K562 (cell line): Measurements from ENCODE around the gene SPPL2C.

Source experiments
- GABPB2 ChIP-seq: fragments of 250-450 bp; sonication (Bioruptor Pico); conservative IDR thresholded peaks from 2 replicates; pipeline ENCODE4 v1.5.1; 2021; ENCODE audit warnings: mild to moderate bottlenecking
- NFE2 ChIP-seq: IDR thresholded peaks from 2 replicates; pipeline ENCODE4 v1.6.1; 2014; ENCODE audit warnings: antibody characterized with exemption, low read depth
- POLR2AphosphoS5 ChIP-seq: IDR thresholded peaks from 2 replicates; pipeline ENCODE4 v1.6.1; 2011; ENCODE audit warnings: mild to moderate bottlenecking, low read depth, low read length, moderate library complexity; ENCODE audit not compliant: control insufficient read depth, insufficient read depth
- RBFOX2 ChIP-seq: fragments of 200-400 bp; formaldehyde crosslinking; IDR thresholded peaks from 2 replicates; pipeline ENCODE4 v1.6.1; 2017; ENCODE audit warnings: low read depth, mild to moderate bottlenecking, low read length, moderate library complexity
- RNF2 ChIP-seq: sonication (generic); IDR thresholded peaks from 2 replicates; pipeline ENCODE4 v1.6.1; 2016
- SMARCE1 ChIP-seq: fragments of 450-650 bp; IDR thresholded peaks from 2 replicates; pipeline ENCODE4 v1.7.1; 2016; ENCODE audit warnings: mild to moderate bottlenecking
- ZFP36 ChIP-seq: fragments of 150-350 bp; IDR thresholded peaks from 2 replicates; pipeline ENCODE4 v1.6.1; 2018; ENCODE audit warnings: low read length, low read depth; ENCODE audit not compliant: partially characterized antibody
- ZNF431 ChIP-seq: sonication (generic); formaldehyde crosslinking; IDR thresholded peaks from 2 replicates; pipeline ENCODE4 v1.8.0; 2022; ENCODE audit warnings: mild to moderate bottlenecking, missing genetic modification reagents
- TF ChIP-seq, protein P1 (sequence below), 2 experiments: fragments of 450-650 bp; formaldehyde crosslinking in 1 of 2; IDR thresholded peaks; 2 replicates each; pipeline versions ENCODE4 v1.4.0 to v1.6.1; 2014 to 2020; ENCODE audit warnings: mild to moderate bottlenecking in 2 of 2, borderline replicate concordance in 1 of 2, low read depth in 1 of 2
- TF ChIP-seq, protein P2 (sequence below): sonication (generic); formaldehyde crosslinking; IDR thresholded peaks from 2 replicates; pipeline ENCODE4 v1.8.1; 2023; ENCODE audit warnings: mild to moderate bottlenecking, missing genetic modification reagents
- TF ChIP-seq, protein P3 (sequence below): sonication (generic); formaldehyde crosslinking; IDR thresholded peaks from 2 replicates; pipeline ENCODE4 v1.5.0; 2020; ENCODE audit warnings: missing genetic modification reagents
- TF ChIP-seq, protein P4 (sequence below): sonication (generic); formaldehyde crosslinking; IDR thresholded peaks from 2 replicates; pipeline ENCODE4 v1.8.0; 2022; ENCODE audit warnings: mild to moderate bottlenecking, missing genetic modification reagents, borderline replicate concordance
- TF ChIP-seq, protein P5 (sequence below), 3 experiments: IDR thresholded peaks in 2 of 3; conservative IDR thresholded peaks in 1 of 3; 2 replicates each; pipeline ENCODE4 v1.5.1; 2011 to 2012; ENCODE audit warnings: low read length in 3 of 3, mild to moderate bottlenecking in 3 of 3, control low read depth in 2 of 3, improper control_type of control experiment in 1 of 3, inconsistent platforms in 1 of 3, low read depth in 1 of 3, mixed read lengths in 1 of 3, moderate library complexity in 1 of 3; ENCODE audit not compliant: insufficient read depth in 2 of 3

DNA sequence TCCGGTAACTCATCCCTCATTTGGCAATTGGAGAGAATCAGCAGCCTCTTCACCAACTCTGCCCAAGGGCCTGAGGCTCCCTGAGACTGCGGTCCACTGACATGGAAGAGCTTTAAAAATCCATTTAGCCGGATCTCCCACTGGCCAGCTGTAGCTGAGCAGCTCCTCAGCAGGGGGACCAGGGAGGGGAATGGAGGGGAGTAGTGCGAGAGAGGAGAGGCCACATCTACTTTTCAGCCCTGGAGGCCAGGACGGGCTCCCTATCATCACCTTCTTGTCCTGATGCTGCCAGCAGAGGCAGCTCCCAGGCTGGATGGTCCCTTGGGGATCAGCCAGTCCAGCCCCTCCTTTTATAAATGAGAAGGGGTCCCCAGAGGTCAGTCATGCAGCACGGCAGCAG, 25.0 kb upstream of the SPPL2C start:
- TF ChIP-seq ZNF431 (no peak), RBFOX2 (no peak), NFE2 (no peak), SMARCE1 (no peak), GABPB2 (no peak), ZFP36 (no peak), POLR2AphosphoS5 (no peak), RNF2 (no peak)
- TF ChIP-seq, protein P1, sequence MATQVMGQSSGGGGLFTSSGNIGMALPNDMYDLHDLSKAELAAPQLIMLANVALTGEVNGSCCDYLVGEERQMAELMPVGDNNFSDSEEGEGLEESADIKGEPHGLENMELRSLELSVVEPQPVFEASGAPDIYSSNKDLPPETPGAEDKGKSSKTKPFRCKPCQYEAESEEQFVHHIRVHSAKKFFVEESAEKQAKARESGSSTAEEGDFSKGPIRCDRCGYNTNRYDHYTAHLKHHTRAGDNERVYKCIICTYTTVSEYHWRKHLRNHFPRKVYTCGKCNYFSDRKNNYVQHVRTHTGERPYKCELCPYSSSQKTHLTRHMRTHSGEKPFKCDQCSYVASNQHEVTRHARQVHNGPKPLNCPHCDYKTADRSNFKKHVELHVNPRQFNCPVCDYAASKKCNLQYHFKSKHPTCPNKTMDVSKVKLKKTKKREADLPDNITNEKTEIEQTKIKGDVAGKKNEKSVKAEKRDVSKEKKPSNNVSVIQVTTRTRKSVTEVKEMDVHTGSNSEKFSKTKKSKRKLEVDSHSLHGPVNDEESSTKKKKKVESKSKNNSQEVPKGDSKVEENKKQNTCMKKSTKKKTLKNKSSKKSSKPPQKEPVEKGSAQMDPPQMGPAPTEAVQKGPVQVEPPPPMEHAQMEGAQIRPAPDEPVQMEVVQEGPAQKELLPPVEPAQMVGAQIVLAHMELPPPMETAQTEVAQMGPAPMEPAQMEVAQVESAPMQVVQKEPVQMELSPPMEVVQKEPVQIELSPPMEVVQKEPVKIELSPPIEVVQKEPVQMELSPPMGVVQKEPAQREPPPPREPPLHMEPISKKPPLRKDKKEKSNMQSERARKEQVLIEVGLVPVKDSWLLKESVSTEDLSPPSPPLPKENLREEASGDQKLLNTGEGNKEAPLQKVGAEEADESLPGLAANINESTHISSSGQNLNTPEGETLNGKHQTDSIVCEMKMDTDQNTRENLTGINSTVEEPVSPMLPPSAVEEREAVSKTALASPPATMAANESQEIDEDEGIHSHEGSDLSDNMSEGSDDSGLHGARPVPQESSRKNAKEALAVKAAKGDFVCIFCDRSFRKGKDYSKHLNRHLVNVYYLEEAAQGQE (IDR thresholded peaks at IDR 0.05; ENCODE audit: borderline replicate concordance) = no peak
- TF ChIP-seq, protein P1 (CRISPR knock-in tag; IDR thresholded peaks at IDR 0.05; ENCODE audit: low read depth) = no peak
- TF ChIP-seq, protein P2, sequence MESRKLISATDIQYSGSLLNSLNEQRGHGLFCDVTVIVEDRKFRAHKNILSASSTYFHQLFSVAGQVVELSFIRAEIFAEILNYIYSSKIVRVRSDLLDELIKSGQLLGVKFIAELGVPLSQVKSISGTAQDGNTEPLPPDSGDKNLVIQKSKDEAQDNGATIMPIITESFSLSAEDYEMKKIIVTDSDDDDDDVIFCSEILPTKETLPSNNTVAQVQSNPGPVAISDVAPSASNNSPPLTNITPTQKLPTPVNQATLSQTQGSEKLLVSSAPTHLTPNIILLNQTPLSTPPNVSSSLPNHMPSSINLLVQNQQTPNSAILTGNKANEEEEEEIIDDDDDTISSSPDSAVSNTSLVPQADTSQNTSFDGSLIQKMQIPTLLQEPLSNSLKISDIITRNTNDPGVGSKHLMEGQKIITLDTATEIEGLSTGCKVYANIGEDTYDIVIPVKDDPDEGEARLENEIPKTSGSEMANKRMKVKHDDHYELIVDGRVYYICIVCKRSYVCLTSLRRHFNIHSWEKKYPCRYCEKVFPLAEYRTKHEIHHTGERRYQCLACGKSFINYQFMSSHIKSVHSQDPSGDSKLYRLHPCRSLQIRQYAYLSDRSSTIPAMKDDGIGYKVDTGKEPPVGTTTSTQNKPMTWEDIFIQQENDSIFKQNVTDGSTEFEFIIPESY = no peak
- TF ChIP-seq, protein P3, sequence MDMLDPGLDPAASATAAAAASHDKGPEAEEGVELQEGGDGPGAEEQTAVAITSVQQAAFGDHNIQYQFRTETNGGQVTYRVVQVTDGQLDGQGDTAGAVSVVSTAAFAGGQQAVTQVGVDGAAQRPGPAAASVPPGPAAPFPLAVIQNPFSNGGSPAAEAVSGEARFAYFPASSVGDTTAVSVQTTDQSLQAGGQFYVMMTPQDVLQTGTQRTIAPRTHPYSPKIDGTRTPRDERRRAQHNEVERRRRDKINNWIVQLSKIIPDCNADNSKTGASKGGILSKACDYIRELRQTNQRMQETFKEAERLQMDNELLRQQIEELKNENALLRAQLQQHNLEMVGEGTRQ (CRISPR knock-in tag) = no peak
- TF ChIP-seq, protein P4, sequence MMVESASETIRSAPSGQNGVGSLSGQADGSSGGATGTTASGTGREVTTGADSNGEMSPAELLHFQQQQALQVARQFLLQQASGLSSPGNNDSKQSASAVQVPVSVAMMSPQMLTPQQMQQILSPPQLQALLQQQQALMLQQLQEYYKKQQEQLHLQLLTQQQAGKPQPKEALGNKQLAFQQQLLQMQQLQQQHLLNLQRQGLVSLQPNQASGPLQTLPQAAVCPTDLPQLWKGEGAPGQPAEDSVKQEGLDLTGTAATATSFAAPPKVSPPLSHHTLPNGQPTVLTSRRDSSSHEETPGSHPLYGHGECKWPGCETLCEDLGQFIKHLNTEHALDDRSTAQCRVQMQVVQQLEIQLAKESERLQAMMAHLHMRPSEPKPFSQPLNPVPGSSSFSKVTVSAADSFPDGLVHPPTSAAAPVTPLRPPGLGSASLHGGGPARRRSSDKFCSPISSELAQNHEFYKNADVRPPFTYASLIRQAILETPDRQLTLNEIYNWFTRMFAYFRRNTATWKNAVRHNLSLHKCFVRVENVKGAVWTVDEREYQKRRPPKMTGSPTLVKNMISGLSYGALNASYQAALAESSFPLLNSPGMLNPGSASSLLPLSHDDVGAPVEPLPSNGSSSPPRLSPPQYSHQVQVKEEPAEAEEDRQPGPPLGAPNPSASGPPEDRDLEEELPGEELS (CRISPR knock-in tag) = no peak
- TF ChIP-seq, protein P5, sequence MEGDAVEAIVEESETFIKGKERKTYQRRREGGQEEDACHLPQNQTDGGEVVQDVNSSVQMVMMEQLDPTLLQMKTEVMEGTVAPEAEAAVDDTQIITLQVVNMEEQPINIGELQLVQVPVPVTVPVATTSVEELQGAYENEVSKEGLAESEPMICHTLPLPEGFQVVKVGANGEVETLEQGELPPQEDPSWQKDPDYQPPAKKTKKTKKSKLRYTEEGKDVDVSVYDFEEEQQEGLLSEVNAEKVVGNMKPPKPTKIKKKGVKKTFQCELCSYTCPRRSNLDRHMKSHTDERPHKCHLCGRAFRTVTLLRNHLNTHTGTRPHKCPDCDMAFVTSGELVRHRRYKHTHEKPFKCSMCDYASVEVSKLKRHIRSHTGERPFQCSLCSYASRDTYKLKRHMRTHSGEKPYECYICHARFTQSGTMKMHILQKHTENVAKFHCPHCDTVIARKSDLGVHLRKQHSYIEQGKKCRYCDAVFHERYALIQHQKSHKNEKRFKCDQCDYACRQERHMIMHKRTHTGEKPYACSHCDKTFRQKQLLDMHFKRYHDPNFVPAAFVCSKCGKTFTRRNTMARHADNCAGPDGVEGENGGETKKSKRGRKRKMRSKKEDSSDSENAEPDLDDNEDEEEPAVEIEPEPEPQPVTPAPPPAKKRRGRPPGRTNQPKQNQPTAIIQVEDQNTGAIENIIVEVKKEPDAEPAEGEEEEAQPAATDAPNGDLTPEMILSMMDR (IDR thresholded peaks at IDR 0.05 in 2 of 3, conservative IDR thresholded peaks at IDR 0.05 in 1 of 3; ENCODE audit: insufficient read depth in 2 of 3, low read depth in 1 of 3, low read length in 3 of 3) = no peak
